GM23338 (cell line): ENCODE results near the gene EFHD2. TPM values are rescaled to one million over a fixed set of nuclear protein-coding genes. Genes with fewer than 3 reads are reported as not detected.

Source experiments
- ATAC-seq: fragments of 200-7000 bp; cut with Tn5 transposase; 3 replicates; pipeline ENCODE4 v1.9.1; 2020
- DNase-seq: peaks from one replicate; pipeline ENCODE4 v3.0.0-alpha.2; 2015; ENCODE audit warnings: low spot score
- H2AFZ ChIP-seq: fragments of 200-600 bp; sonication (generic); 2 replicates; pipeline ENCODE4 v1.8.0; 2016; ENCODE audit warnings: antibody characterized with exemption, mild to moderate bottlenecking, moderate library complexity
- H3F3A ChIP-seq: fragments of 200-600 bp; sonication (generic); replicated peaks from 2 replicates; pipeline ENCODE4 v1.8.0; 2017; ENCODE audit warnings: antibody characterized with exemption, mixed run types, low read depth
- H3K27ac ChIP-seq: fragments of 200-600 bp; sonication (generic); 2 replicates; pipeline ENCODE4 v1.6.1; 2016; ENCODE audit warnings: low read depth
- H3K27me3 ChIP-seq: fragments of 200-600 bp; sonication (generic); 2 replicates; pipeline ENCODE4 v1.8.0; 2016; ENCODE audit warnings: mild to moderate bottlenecking, mixed run types, moderate library complexity; ENCODE audit not compliant: insufficient read depth
- H3K36me3 ChIP-seq: fragments of 200-600 bp; sonication (generic); 2 replicates; pipeline ENCODE4 v1.8.0; 2016; ENCODE audit warnings: mild to moderate bottlenecking; ENCODE audit not compliant: insufficient read depth
- H3K4me1 ChIP-seq: fragments of 200-600 bp; sonication (generic); 2 replicates; pipeline ENCODE4 v1.8.0; 2016; ENCODE audit warnings: mild to moderate bottlenecking, moderate library complexity; ENCODE audit not compliant: insufficient read depth
- H3K4me2 ChIP-seq: fragments of 200-600 bp; sonication (generic); 2 replicates; pipeline ENCODE4 v1.7.1; 2017; ENCODE audit warnings: mixed run types
- H3K4me3 ChIP-seq: fragments of 200-600 bp; sonication (generic); 2 replicates; pipeline ENCODE4 v1.6.1; 2016; ENCODE audit warnings: mixed run types
- H3K79me2 ChIP-seq: fragments of 200-600 bp; sonication (generic); replicated peaks from 2 replicates; pipeline ENCODE4 v1.8.0; 2017; ENCODE audit warnings: mild to moderate bottlenecking; ENCODE audit not compliant: insufficient read depth
- H3K9me2 ChIP-seq: fragments of 200-600 bp; sonication (generic); 2 replicates; pipeline ENCODE4 v1.8.0; 2017; ENCODE audit not compliant: insufficient read depth
- H4K20me1 ChIP-seq: fragments of 200-600 bp; sonication (generic); replicated peaks from 2 replicates; pipeline ENCODE4 v1.8.0; 2017; ENCODE audit warnings: mild to moderate bottlenecking; ENCODE audit not compliant: insufficient read depth
- H3K27ac Mint-ChIP-seq: 2 replicates; pipeline ENCODE4 v1.8.0; 2020; ENCODE audit warnings: inconsistent platforms, mild to moderate bottlenecking, moderate library complexity, mixed read lengths
- H3K27me3 Mint-ChIP-seq: 3 replicates; pipeline ENCODE4 v1.8.0; 2022; ENCODE audit warnings: low read depth, mild to moderate bottlenecking, moderate library complexity, mixed read lengths, inconsistent platforms; ENCODE audit not compliant: insufficient read depth, poor library complexity
- H3K36me3 Mint-ChIP-seq: 3 replicates; pipeline ENCODE4 v1.8.0; 2021; ENCODE audit warnings: low read depth, mild to moderate bottlenecking, inconsistent platforms, moderate library complexity, mixed read lengths
- H3K4me1 Mint-ChIP-seq: 3 replicates; pipeline ENCODE4 v1.8.0; 2020; ENCODE audit warnings: mild to moderate bottlenecking, inconsistent platforms, mixed read lengths
- H3K4me3 Mint-ChIP-seq: 3 replicates; pipeline ENCODE4 v1.8.0; 2021; ENCODE audit warnings: moderate library complexity, mild to moderate bottlenecking, inconsistent platforms, mixed read lengths
- H3K9me3 Mint-ChIP-seq: 3 replicates; pipeline ENCODE4 v1.8.0; 2020; ENCODE audit warnings: moderate library complexity, mild to moderate bottlenecking, inconsistent platforms, mixed read lengths
- CTCF ChIP-seq, 2 experiments: fragments of 200-600 bp in 1 of 2; sonication (generic) in 1 of 2; conservative IDR thresholded peaks; 2 replicates each; pipeline versions ENCODE4 v1.5.1 to v1.6.1; 2016 to 2017; ENCODE audit warnings: antibody characterized with exemption in 2 of 2, low read depth in 2 of 2, mild to moderate bottlenecking in 2 of 2, moderate library complexity in 1 of 2
- ETS1 ChIP-seq: IDR thresholded peaks from 2 replicates; pipeline ENCODE4 v1.6.1; 2016; ENCODE audit warnings: antibody characterized with exemption
- EZH2 ChIP-seq: fragments of 200-600 bp; sonication (generic); IDR thresholded peaks from one replicate; pipeline ENCODE4 v1.8.0; 2017; ENCODE audit warnings: antibody characterized with exemption, mild to moderate bottlenecking, low read depth; ENCODE audit not compliant: unreplicated experiment
- EZH2phosphoT487 ChIP-seq: fragments of 200-600 bp; sonication (generic); IDR thresholded peaks from one replicate; pipeline ENCODE4 v1.8.1; 2018; ENCODE audit warnings: antibody characterized with exemption; ENCODE audit not compliant: unreplicated experiment
- JUNB ChIP-seq: IDR thresholded peaks from one replicate; pipeline ENCODE4 v1.6.1; 2016; ENCODE audit warnings: antibody characterized with exemption; ENCODE audit not compliant: unreplicated experiment
- NANOG ChIP-seq: IDR thresholded peaks from 2 replicates; pipeline ENCODE4 v1.6.1; 2016; ENCODE audit warnings: antibody characterized with exemption, borderline replicate concordance
- POLR2AphosphoS5 ChIP-seq: IDR thresholded peaks from 2 replicates; pipeline ENCODE4 v1.6.1; 2016; ENCODE audit warnings: antibody characterized with exemption, low read depth
- REST ChIP-seq: IDR thresholded peaks from one replicate; pipeline ENCODE4 v1.6.1; 2018; ENCODE audit warnings: antibody characterized with exemption; ENCODE audit not compliant: unreplicated experiment
- STAT1 ChIP-seq: IDR thresholded peaks from one replicate; pipeline ENCODE4 v1.6.1; 2016; ENCODE audit warnings: antibody characterized with exemption; ENCODE audit not compliant: unreplicated experiment
- ZNF114 ChIP-seq: fragments of 250-450 bp; sonication (Bioruptor Pico); IDR thresholded peaks from 2 replicates; pipeline ENCODE4 v1.5.0; 2020; ENCODE audit warnings: mild to moderate bottlenecking, moderate library complexity
- ZNF331 ChIP-seq: fragments of 250-450 bp; sonication (Bioruptor Pico); IDR thresholded peaks from 2 replicates; pipeline ENCODE4 v1.5.0; 2020; ENCODE audit warnings: low read depth, mild to moderate bottlenecking, moderate library complexity
- polyA plus RNA-seq: library from polyadenylated mRNA; unstranded; fragments of >200 nt; fragmentation: Nextera tagmentation; extraction: Ambion mirVana; gene quantifications from 2 replicates; pipeline ENCODE4 v1.2.1, GENCODE V29; 2016
- total RNA-seq: library from RNA; depleted of rRNA; stranded (reverse); fragments of >200 nt; shearing (Covaris generic); gene quantifications from 2 replicates; pipeline ENCODE4 v1.2.3, GENCODE V29; 2014

EFHD2 gene
- total and polyA plus RNA-seq, 2 experiments from 2014 or later, result 22.8 to 23.7 TPM

- TF ChIP-seq ETS1 (no peak), JUNB (no peak), EZH2 (no peak), CTCF (conservative IDR thresholded peaks at IDR 0.05; ENCODE audit: low read depth in 2 of 2) (no peak), POLR2AphosphoS5 (no peak)
Observed at GRCh38 chr1:15370268-15370667, 39.4 kb upstream of the EFHD2 start (continued).

DNA sequence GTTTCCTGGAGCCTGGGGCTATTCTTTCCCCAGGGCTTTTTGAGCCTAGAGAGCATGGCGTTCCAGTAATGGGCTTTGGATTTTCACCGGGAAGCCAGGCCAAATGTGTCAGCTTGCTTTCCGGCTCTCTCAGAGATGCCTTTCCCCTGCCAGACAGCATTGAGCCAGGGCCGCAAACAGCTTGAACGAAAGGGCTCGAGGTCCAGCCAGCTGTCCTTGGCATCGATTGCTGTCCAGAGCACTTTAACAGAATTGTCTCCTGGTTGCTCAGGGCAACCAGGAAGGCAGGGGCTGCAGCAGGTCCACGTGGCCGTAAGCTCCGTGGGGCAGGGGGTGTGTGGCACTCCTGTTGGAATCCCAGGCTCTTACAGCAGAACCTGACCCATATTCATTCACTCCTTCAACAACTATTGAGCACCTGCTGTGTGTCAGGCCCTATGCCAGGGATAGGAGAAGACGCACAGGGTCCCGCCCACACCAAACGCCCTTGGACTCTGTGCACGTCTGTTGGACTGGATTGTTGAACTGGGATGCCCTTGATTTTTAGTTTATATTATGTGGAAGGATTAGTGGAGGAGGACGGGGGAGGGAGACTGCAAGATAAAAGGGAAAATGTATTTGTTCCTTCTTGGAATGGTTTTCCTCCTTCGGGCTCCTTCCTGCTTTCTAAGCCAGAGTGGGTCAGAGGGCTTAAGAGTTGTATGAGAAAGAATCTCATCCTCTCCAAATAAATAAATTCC is 38.7 kb upstream of the EFHD2 start:
- Histone ChIP-seq H2AFZ (no peak overlapping the region), H3F3A (no peaks in the 10 kb centered on the region), H3K27me3 (no peaks in the 10 kb centered on the region), H4K20me1 (no peaks in the 10 kb centered on the region), H3K9me2 (no peaks in the 10 kb centered on the region), H3K4me3 (no peak overlapping the region), H3K27ac (no peak overlapping the region), H3K4me2 (no peak overlapping the region), H3K4me1 (no peaks in the 10 kb centered on the region), H3K79me2 (no peaks in the 10 kb centered on the region), H3K36me3 (no peaks in the 10 kb centered on the region)
- no peak overlapping the region for H3K4me3 Mint-ChIP-seq
- no peak overlapping the region for H3K27ac Mint-ChIP-seq
- H3K27me3 Mint-ChIP-seq, result peaks cover 16% of the 10 kb centered on the region
- H3K9me3 Mint-ChIP-seq, result no peaks in the 10 kb centered on the region
- DNase-seq (no peak), ATAC-seq (no peak)
- H3K36me3 Mint-ChIP-seq, result no peaks in the 10 kb centered on the region
- H3K4me1 Mint-ChIP-seq, result no peaks in the 10 kb centered on the region; the same call in 1 of the 3 replicates
- TF ChIP-seq STAT1, result no peak
- TF ChIP-seq NANOG, result no peak
- no peak for TF ChIP-seq POLR2AphosphoS5
- TF ChIP-seq REST, result no peak
- TF ChIP-seq ZNF331, result no peak
- TF ChIP-seq ZNF114 (CRISPR knock-in tag), result no peak
- TF ChIP-seq EZH2phosphoT487, result no peak
- TF ChIP-seq CTCF (conservative IDR thresholded peaks at IDR 0.05; ENCODE audit: low read depth in 2 of 2), result no peak
- no peak for TF ChIP-seq EZH2
- TF ChIP-seq JUNB, result no peak
- no peak for TF ChIP-seq ETS1
